Left ventricle myocardium inferior (tissue), 1 donor: ENCODE results near the gene AOAH. TPM values are rescaled to one million over a fixed set of nuclear protein-coding genes. Genes with fewer than 3 reads are reported as not detected.

Experiments used
- DNase-seq: peaks from one replicate; pipeline ENCODE4 v3.0.0-alpha.2; 2020
- H3K27ac ChIP-seq: fragments of 200-600 bp; replicated peaks from 2 replicates; pipeline ENCODE4 v1.8.0; 2021
- H3K27me3 ChIP-seq: fragments of 200-600 bp; 2 replicates; pipeline ENCODE4 v1.8.0; 2021; ENCODE audit warnings: low read depth
- H3K36me3 ChIP-seq: fragments of 200-600 bp; 2 replicates; pipeline ENCODE4 v1.8.0; 2021
- H3K4me1 ChIP-seq: fragments of 200-600 bp; 2 replicates; pipeline ENCODE4 v1.8.0; 2021
- H3K4me3 ChIP-seq: fragments of 200-600 bp; 2 replicates; pipeline ENCODE4 v1.8.0; 2021; ENCODE audit warnings: mild to moderate bottlenecking, moderate library complexity
- H3K9me3 ChIP-seq: fragments of 200-600 bp; replicated peaks from 2 replicates; pipeline ENCODE4 v1.8.0; 2021
- CTCF ChIP-seq: fragments of 200-600 bp; IDR thresholded peaks from 2 replicates; pipeline ENCODE4 v1.8.0; 2021; ENCODE audit warnings: antibody characterized with exemption, mild to moderate bottlenecking, borderline replicate concordance
- intact Hi-C: fragments of 100-400 bp; cut with micrococcal nuclease; formaldehyde crosslinking; loops from one replicate; pipeline ENCODE4 v1.11.0; 2022
- total RNA-seq: library from RNA; stranded (reverse); fragmentation: NEBNext Ultra II Directional; extraction: Animal tissue kit (Norgen Biotek cat#: 25700); gene quantifications from one replicate; pipeline ENCODE4 v1.2.1, GENCODE V29; 2021
- donor health status: DM: no; HTN: yes; CAD: no; lungs with severe emphysema.

AOAH gene
- total RNA-seq, 1 donor from 2014 or later = 1.9 TPM

DNA sequence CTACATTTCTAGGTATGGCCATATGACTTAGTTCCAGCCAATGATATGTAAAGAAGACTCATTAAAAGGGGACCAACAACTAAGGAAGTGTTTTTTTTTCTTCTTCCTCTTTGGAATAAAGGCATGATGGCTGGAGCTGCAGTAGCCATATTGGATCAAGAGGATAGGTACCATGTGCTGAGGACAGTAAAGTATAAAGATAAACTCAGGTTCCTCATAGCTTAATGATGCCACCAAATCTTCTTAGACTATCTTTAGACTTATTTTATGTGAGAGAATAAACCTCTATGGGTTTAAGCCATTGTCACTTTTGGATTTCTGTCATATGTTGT is 249.3 kb downstream of the AOAH start:
- intact Hi-C loops = no loop called here
- no peak overlapping the region for H3K27ac ChIP-seq
- DNase-seq = no peak
- no peak for TF ChIP-seq CTCF
- H3K27me3 ChIP-seq = no peaks in the 10 kb centered on the region
- H3K36me3 ChIP-seq = no peaks in the 10 kb centered on the region
- no peaks in the 10 kb centered on the region for H3K4me1 ChIP-seq
- H3K4me3 ChIP-seq = no peak overlapping the region
- peaks cover 5% of the 10 kb centered on the region for H3K9me3 ChIP-seq

DNA sequence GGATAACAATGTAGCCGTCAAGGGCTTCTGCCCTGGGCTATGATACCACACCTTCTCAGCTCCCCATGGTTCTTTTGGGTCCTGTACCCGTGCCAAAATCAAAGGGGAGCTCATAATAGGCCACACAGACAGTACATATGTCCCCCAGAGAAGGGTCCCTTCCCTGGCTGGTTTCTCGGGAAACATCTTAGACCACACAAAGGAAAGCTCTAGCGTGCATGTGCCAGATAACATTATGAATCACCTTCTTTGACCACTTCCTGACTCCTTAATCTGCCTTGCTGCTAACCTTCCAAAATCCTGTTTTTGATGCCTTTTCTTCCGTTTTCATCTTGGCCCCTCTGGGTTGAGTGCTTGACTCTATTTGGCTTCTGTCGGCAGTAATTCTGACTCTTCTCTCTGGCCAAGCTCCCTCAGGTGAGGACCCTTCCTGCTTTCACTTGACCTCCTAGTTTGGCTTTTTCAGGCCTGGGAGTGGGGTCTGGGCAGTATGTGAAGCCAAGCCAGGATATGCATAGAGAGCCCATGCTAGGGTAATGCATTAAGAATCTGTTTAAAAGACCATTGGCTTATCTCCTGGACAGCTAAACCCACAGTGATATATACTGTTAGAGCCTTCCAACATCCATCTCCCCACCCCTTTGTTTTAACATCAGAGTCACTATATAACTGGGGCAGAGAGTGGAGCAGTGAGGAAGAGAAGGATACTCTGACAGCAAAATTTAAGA is 249.8 kb downstream of the AOAH start:
- intact Hi-C loops = no loop called here
- H3K27ac ChIP-seq = no peak overlapping the region
- H3K27me3 ChIP-seq = no peaks in the 10 kb centered on the region
- no peaks in the 10 kb centered on the region for H3K36me3 ChIP-seq
- peaks cover 5% of the 10 kb centered on the region for H3K9me3 ChIP-seq
- H3K4me1 ChIP-seq = no peaks in the 10 kb centered on the region
- no peak for DNase-seq
- H3K4me3 ChIP-seq = no peak overlapping the region
- TF ChIP-seq CTCF = no peak

DNA sequence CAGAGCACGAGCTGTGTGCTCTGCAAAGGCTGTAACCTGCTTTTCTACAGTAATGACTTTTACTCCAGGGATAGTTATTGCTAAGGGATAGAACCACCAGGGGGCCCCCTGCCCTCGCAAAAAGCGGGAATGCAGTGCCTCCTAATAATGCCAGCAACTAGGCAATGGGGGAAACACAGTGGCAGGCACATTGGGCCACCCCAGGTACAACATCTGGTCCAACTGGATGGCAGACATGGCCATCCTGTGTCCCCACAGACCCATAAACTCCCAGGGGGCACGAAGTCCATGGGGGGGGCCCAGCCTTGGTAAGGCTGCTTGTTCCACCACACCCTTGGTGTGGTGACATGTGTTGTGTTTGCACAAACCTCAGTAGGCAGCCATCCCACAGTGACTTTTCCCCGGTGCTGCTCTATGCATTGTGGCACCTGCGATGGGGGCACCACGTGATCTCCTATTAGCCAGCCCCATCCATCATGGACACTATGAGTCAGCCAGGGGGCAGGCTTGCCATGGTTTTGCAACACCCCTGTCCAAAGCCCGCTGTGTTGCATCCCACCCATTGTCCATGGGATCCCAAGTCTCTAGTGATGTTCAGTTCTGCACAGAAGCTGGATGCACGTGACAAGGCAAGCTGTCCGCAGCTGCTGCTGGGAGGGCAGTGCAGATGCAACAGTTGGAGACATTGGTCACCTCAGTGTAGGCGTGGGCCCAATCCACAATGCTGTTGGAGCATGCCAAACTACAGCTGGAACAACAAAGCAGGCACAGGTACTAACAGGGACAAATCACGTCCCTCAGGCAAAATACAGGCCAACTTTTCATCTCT is 250.6 kb downstream of the AOAH start:
- intact Hi-C loops = no loop called here
- peak; percentile 49 for TF ChIP-seq CTCF
- Histone ChIP-seq H3K27ac (no peak overlapping the region), H3K4me3 (no peak overlapping the region), H3K4me1 (no peaks in the 10 kb centered on the region), H3K27me3 (no peaks in the 10 kb centered on the region), H3K9me3 (peaks cover 5% of the 10 kb centered on the region), H3K36me3 (no peaks in the 10 kb centered on the region)
- peak; percentile 25 for DNase-seq

GRCh38 chr7:36472141-36472729 is 252.1 kb downstream of the AOAH start:
- no peaks in the 10 kb centered on the region for H3K4me1 ChIP-seq
- H3K36me3 ChIP-seq = no peaks in the 10 kb centered on the region
- no peaks in the 10 kb centered on the region for H3K27me3 ChIP-seq
- H3K9me3 ChIP-seq = peaks cover 5% of the 10 kb centered on the region
- TF ChIP-seq CTCF = no peak
- no peak overlapping the region for H3K27ac ChIP-seq
- DNase-seq = no peak
- H3K4me3 ChIP-seq = no peak overlapping the region
- intact Hi-C loops = no loop called here

DNA sequence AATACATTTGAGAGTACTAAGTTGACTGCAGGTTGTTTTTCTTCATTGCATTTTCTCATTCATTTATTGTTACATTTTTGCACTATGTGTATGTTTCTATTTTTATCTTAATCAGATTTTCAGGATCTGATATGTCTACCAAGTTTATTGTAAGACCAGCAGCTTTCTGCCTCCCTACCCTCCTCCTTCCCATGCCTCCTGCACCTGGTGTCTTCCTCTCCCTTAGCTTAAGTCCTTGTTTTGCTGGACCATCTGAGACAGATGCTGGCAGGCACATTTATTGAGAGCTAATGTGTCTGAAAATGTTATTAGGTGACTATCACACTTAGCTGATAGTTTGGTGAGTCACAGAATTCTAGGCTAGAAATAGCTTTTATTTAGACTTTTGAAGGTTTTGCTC is 255.1 kb downstream of the AOAH start:
- H3K4me3 ChIP-seq = no peak overlapping the region
- H3K9me3 ChIP-seq = peaks cover 9% of the 10 kb centered on the region
- no peak overlapping the region for H3K27ac ChIP-seq
- intact Hi-C loops = no loop called here
- TF ChIP-seq CTCF = no peak
- no peaks in the 10 kb centered on the region for H3K27me3 ChIP-seq
- H3K4me1 ChIP-seq = no peaks in the 10 kb centered on the region
- no peaks in the 10 kb centered on the region for H3K36me3 ChIP-seq
- no peak for DNase-seq
